Measurements from ENCODE around the gene NME5. TPM values are rescaled to one million over a fixed set of nuclear protein-coding genes. Genes with fewer than 3 reads are reported as not detected.

The NME5 gene
- total RNA-seq, 1 donor from 2014 or later = 0.82 TPM

DNA sequence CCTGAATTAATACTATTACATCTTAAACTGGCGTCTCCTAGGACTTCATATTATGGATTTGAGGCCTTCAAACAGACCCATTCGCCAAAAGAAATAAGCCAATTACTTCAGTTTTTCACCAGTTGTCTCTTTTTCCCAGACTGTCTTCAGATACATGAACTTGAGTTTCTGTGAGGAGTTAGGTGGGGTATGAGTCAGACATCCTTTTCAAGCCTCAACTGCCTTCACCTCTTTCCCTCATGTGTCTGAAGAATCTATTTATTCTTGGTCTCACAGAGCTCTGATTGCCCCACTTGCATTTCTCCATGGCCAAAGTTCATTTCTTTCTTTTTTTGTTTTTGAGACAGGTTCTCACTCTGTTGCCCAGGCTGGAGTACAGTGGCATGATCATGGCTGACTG lies 42.9 kb downstream of the NME5 start:
- H3K27ac Mint-ChIP-seq (ENCODE audit: unreplicated experiment) = peak overlapping the region; percentile 72
- H3K9me3 Mint-ChIP-seq (ENCODE audit: unreplicated experiment) = no peaks in the 10 kb centered on the region
- DNase-seq (ENCODE audit: low spot score) = no peak
- H3K4me1 Mint-ChIP-seq (ENCODE audit: unreplicated experiment) = peaks cover 42% of the 10 kb centered on the region
- no peak overlapping the region for H3K4me3 Mint-ChIP-seq (ENCODE audit: unreplicated experiment)
- TF ChIP-seq, protein P1, sequence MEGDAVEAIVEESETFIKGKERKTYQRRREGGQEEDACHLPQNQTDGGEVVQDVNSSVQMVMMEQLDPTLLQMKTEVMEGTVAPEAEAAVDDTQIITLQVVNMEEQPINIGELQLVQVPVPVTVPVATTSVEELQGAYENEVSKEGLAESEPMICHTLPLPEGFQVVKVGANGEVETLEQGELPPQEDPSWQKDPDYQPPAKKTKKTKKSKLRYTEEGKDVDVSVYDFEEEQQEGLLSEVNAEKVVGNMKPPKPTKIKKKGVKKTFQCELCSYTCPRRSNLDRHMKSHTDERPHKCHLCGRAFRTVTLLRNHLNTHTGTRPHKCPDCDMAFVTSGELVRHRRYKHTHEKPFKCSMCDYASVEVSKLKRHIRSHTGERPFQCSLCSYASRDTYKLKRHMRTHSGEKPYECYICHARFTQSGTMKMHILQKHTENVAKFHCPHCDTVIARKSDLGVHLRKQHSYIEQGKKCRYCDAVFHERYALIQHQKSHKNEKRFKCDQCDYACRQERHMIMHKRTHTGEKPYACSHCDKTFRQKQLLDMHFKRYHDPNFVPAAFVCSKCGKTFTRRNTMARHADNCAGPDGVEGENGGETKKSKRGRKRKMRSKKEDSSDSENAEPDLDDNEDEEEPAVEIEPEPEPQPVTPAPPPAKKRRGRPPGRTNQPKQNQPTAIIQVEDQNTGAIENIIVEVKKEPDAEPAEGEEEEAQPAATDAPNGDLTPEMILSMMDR (IDR thresholded peaks at IDR 0.05; ENCODE audit: unreplicated experiment) = no peak
- peaks cover 9% of the 10 kb centered on the region for H3K27me3 Mint-ChIP-seq (ENCODE audit: unreplicated experiment)
- H3K36me3 Mint-ChIP-seq (ENCODE audit: low read depth, unreplicated experiment) = no peaks in the 10 kb centered on the region

DNA sequence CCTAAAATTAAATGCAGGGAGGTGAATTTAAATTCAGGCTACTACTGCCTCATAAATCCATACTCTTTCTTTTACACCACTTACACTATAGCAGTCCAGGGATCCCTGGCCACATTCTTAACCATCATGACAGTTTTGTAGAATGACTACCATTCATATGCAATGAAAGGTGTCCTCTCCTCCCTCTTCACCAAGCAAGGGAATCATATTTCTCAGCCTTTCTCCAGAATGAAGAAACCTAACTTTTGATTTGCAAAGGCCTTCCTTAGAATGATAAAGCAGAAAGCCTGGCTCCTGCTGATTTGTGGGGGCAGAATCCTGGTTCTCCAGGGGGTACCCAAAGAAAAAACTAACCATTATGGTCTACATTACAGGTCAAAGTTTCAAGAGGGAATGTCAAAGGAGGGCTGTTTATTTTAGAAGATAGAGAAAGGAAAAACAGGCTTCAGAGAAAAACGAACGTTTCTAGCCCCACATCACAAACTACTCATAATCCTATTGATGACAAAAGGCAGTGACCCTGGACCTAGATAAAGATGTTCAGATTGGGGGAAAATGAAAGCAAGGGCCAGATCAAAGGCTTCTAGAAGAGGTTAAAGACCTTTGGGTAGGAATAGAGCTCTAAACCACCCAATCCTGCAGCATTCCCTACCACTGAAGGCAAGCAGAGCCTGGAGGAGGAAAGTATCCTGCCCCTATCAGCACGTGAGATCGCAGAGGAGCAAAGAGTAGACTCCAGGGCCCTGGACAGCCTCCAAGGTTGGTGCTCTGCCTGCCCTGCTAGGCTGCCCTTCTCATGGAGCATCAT lies 43.9 kb downstream of the NME5 start:
- Mint-ChIP-seq H3K9me3 (ENCODE audit: unreplicated experiment) (no peaks in the 10 kb centered on the region), H3K27me3 (ENCODE audit: unreplicated experiment) (peaks cover 9% of the 10 kb centered on the region), H3K4me1 (ENCODE audit: unreplicated experiment) (peaks cover 42% of the 10 kb centered on the region), H3K27ac (ENCODE audit: unreplicated experiment) (no peak overlapping the region), H3K4me3 (ENCODE audit: unreplicated experiment) (peak overlapping the region; percentile 66), H3K36me3 (ENCODE audit: low read depth, unreplicated experiment) (no peaks in the 10 kb centered on the region)
- DNase-seq (ENCODE audit: low spot score) = no peak
- TF ChIP-seq, protein P1 (IDR thresholded peaks at IDR 0.05; ENCODE audit: unreplicated experiment) = no peak

DNA sequence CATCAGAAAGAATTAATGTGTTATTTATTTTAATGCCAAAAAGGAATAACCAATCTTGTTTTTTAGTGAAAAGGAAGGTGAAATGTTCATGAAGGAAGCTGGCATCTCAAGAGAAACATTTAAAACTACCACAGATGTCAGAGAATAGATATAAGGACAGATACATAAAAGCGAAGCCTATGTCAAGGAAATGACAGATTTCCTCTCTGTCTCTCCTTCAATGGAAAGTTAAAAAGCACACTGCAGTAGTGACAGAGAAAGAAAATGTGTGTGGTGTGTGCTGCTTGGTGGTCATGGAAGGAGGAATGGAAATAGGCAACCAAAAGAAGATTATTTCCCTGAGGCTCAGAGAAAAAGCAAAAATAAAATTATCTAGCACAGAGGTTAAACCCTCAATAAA lies 46.2 kb downstream of the NME5 start:
- TF ChIP-seq, protein P1 (IDR thresholded peaks at IDR 0.05; ENCODE audit: unreplicated experiment) = no peak
- Mint-ChIP-seq H3K4me1 (ENCODE audit: unreplicated experiment) (peaks cover 42% of the 10 kb centered on the region), H3K27ac (ENCODE audit: unreplicated experiment) (no peak overlapping the region), H3K4me3 (ENCODE audit: unreplicated experiment) (no peak overlapping the region), H3K9me3 (ENCODE audit: unreplicated experiment) (no peaks in the 10 kb centered on the region), H3K36me3 (ENCODE audit: low read depth, unreplicated experiment) (no peaks in the 10 kb centered on the region), H3K27me3 (ENCODE audit: unreplicated experiment) (peaks cover 10% of the 10 kb centered on the region)
- no peak for DNase-seq (ENCODE audit: low spot score)

DNA sequence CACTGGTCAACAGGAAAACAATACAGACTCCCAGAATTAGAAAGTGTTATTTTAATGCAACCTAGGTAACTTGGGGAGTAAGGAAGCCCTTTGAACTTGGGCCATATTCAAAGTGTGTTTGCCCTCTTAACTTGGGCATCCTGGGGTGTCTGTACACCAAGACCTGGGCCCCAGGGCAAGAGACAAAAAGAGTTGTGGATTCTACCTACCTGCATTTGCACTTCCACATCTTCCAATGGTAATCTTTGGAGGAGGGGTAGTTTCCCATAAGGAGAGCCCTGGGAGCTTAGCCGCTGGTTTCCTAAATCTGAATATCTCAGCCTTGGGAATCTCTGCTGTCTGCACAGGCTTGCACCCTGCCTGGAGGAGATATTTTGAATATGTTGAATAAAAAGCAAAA lies 46.9 kb downstream of the NME5 start:
- Mint-ChIP-seq H3K4me1 (ENCODE audit: unreplicated experiment) (peaks cover 39% of the 10 kb centered on the region), H3K27me3 (ENCODE audit: unreplicated experiment) (peaks cover 10% of the 10 kb centered on the region)

DNA sequence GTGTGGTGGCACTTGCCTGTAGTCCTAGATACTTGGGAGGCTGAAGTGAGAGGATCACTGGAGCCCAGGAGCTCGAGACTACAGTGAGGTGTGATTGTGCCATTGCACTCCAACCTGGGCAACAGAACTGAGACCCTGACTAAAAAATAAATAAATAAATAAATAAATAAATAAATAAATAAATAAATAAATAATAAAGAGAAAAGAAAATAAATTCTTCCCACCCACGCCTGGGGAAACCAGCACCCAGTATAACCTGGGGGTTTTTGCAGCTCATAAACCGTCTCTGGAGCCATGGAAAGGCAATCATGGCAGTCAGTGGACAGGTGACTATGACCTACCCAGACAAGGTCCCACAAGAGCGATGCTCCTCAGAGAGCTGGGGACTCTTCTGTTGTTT lies 47.5 kb downstream of the NME5 start:
- no peak overlapping the region for H3K4me3 Mint-ChIP-seq (ENCODE audit: unreplicated experiment)
- TF ChIP-seq, protein P1 (IDR thresholded peaks at IDR 0.05; ENCODE audit: unreplicated experiment) = no peak
- peaks cover 10% of the 10 kb centered on the region for H3K27me3 Mint-ChIP-seq (ENCODE audit: unreplicated experiment)

More for the DNA sequence above, 46.9 kb downstream of the NME5 start:
- Mint-ChIP-seq H3K27ac (ENCODE audit: unreplicated experiment) (no peak overlapping the region), H3K36me3 (ENCODE audit: low read depth, unreplicated experiment) (no peaks in the 10 kb centered on the region), H3K4me3 (ENCODE audit: unreplicated experiment) (no peak overlapping the region), H3K9me3 (ENCODE audit: unreplicated experiment) (no peaks in the 10 kb centered on the region)
- no peak for DNase-seq (ENCODE audit: low spot score)
- TF ChIP-seq, protein P1 (IDR thresholded peaks at IDR 0.05; ENCODE audit: unreplicated experiment) = no peak

More for the DNA sequence above, 47.5 kb downstream of the NME5 start:
- Mint-ChIP-seq H3K9me3 (ENCODE audit: unreplicated experiment) (no peaks in the 10 kb centered on the region), H3K27ac (ENCODE audit: unreplicated experiment) (no peak overlapping the region), H3K36me3 (ENCODE audit: low read depth, unreplicated experiment) (no peaks in the 10 kb centered on the region), H3K4me1 (ENCODE audit: unreplicated experiment) (peaks cover 33% of the 10 kb centered on the region)
- no peak for DNase-seq (ENCODE audit: low spot score)

Data from endothelial cell (in vitro differentiated cells).